Transverse colon (tissue), 3 donors: ENCODE measurements around the gene SF3B2.

Experiments used
- EP300 ChIP-seq: sonication (generic); formaldehyde crosslinking; IDR thresholded peaks from one replicate; pipeline ENCODE4 v1.6.1; 2017; ENCODE audit warnings: antibody characterized with exemption, low read depth
- TF ChIP-seq, protein P1 (sequence below), 5 experiments: fragments of 200-600 bp in 3 of 5; fragments of 450-650 bp in 2 of 5; sonication (generic) in 3 of 5; IDR thresholded peaks; 1 replicate in 2 of 5; 2 replicates in 3 of 5; pipeline ENCODE4 v1.5.1; 2016 to 2017; ENCODE audit warnings: antibody characterized with exemption in 5 of 5, inconsistent platforms in 3 of 5, mild to moderate bottlenecking in 2 of 5, moderate library complexity in 1 of 5

DNA sequence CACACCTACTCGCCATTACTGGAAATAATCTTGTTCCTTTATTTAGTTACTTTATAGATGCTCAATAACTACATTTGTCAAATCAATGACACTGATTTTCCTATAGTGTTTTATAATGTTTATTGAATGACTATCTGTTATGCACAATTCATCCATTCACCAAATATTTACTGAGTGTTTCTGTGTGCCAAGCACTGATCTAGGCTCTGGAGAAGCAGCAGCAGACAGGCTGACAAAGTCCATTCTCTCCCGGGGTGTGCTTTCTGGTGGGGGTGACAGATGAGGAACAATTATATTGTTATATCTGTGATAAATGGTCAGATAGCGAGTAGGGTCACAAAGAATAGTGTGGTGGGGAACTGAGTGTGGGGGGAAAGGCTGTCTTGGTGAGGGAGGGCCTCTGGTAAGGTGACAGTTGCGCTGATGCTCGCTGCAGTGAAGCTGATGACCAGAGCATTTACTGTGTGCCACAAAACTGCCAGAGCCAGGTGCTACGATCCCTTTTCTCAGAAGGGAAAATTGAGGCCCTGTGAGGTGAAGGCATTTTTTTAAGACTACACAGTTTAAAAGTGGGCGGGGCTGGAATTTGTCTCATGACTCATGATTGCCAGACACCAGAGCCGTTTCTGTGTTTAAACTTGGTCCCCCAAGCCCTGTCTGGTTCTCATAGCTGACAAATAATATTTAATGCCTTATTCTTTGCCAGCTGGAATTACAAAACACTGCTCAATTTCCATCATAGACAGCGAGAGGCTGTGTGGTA, 28.1 kb downstream of the SF3B2 start:
- TF ChIP-seq, protein P1, sequence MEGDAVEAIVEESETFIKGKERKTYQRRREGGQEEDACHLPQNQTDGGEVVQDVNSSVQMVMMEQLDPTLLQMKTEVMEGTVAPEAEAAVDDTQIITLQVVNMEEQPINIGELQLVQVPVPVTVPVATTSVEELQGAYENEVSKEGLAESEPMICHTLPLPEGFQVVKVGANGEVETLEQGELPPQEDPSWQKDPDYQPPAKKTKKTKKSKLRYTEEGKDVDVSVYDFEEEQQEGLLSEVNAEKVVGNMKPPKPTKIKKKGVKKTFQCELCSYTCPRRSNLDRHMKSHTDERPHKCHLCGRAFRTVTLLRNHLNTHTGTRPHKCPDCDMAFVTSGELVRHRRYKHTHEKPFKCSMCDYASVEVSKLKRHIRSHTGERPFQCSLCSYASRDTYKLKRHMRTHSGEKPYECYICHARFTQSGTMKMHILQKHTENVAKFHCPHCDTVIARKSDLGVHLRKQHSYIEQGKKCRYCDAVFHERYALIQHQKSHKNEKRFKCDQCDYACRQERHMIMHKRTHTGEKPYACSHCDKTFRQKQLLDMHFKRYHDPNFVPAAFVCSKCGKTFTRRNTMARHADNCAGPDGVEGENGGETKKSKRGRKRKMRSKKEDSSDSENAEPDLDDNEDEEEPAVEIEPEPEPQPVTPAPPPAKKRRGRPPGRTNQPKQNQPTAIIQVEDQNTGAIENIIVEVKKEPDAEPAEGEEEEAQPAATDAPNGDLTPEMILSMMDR (IDR thresholded peaks at IDR 0.05), result no peak
- TF ChIP-seq EP300, result no peak
